GM18498 (cell line): ENCODE results near the gene NQO2.
A peak's percentile ranks its signal among the peaks of the same experiment; 100 is the strongest.
"Not testable (repeated sequence)": the region's sequence is repeated elsewhere in the genome, so short reads cannot be mapped to it uniquely, and the experiment has no call there.

ENCODE experiments used
- ATAC-seq: cut with Tn5 transposase; IDR thresholded peaks from one replicate; pipeline ENCODE4 v1.9.1; 2021; ENCODE audit warnings: mild to moderate bottlenecking, moderate library complexity; ENCODE audit not compliant: unreplicated experiment

The NQO2 gene

GRCh38 chr6:3036861-3037637 is 37.4 kb downstream of the NQO2 start:
- no peak for ATAC-seq

GRCh38 chr6:3037638-3038365 is 38.1 kb downstream of the NQO2 start:
- no peak for ATAC-seq

GRCh38 chr6:3039384-3039783 is 39.7 kb downstream of the NQO2 start:
- ATAC-seq = no peak

DNA sequence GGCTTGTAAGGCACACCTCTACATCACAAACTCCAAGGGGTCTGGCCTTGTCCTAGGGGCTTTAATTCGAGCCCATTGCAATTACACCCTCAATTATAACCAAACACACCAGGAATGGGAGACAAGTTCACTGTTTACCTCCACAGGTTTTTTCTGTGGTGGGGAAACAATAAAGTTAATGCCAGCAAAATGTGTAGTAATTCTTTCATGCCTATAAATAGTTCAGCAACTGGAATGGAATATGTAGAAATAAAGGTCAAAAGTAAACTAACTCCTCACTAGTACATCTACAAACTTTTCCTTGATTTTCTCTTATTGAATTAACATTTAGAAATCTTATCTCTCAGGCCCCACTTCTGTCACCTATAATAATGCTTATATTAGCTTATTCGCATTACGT is 41.5 kb downstream of the NQO2 start:
- ATAC-seq = no peak

GRCh38 chr6:3041606-3042005 is 41.9 kb downstream of the NQO2 start:
- no peak for ATAC-seq

GRCh38 chr6:3045369-3045768 is 45.7 kb downstream of the NQO2 start:
- no peak for ATAC-seq

DNA sequence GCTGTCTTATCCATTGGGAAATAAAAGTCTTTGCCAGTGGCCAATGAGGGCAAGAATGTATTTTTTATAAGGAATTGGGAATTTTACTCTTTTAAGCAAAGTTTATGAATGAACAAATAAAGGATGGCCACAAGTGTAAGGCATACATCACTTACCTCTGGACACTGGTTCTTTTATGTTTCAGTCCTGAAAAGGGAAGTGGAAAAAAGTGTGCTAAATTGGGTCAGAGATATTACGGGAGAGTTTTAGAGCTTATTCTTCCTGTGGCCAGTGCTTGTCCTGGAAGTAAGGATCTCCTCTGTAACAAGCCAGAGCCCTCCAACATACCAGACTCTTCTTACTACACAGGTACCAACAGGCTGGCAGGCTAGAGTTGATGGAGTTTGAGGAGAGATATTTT is 46.1 kb downstream of the NQO2 start:
- no peak for ATAC-seq

DNA sequence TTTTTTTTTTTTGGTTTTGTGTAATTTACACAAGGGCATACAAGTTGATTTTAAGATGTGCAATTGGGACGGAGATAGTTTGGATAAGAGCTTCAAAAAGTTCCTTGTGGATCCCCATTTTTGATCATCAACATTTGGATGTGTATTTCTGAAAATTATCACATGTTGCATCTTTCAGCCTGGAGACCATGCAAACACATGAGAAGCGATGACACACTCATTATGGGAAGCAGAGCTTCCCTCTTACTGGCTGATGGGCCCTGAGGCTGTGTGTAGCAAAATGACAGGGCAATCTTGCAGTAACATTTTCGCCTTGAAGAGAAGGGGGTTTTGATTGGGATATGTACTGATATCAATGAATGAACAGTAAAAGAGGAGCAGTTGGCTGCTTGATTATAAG is 46.6 kb downstream of the NQO2 start:
- no peak for ATAC-seq

DNA sequence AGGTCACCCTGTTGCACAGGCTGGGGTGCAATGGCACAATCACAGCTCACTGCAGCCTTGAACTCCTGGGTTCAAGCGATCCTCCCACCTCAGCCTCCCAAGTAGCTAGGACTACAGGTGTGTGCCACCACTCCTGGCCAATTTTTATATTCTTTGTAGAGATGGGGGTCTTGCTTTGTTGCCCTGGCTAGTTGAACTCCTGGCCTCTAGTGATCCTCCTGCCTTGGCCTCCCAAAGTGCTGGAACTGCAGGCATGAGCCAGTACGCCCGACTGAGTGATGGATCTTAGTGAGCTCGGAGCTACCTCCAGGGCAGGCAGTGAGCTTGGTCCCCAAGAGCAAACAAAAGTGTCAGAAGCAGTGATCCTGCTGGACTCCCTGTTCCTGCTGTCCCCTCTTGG is 48.3 kb downstream of the NQO2 start:
- not testable (repeated sequence) for ATAC-seq

DNA sequence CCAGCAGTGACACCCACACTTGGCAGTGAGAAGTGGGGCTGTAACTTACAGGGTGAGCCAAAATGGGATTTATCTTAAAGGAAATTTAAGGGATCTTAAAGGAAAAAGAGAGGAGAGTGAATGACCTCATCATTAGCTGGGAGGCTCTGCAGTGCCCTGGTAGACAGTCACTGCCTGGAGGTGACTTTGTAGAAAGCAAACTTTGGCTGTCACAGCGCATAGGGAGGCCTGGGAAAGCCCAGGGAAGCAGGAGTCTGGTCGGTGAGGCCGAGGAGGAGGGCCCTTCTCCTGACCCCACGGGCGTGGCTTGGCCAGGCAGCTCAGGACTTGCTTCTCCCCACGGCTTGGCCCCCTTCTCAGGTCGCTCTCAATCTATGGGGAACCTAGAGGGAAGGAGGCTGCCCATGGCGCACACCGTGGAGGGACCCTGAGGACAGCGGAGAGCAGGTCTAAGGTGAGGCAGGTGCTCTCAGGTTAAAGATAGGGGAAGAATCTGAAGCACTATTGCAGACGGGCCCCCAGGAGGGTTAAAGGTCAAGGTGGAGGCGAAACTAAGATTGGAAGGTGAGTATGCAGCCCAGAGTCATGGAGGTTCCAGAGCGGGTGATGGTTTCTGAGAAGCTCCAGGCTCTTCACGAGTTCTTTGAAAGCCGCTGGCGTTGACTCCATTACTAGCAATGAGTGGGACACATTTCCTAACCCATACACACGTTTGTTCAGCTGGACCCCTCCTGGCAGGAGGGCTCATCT is 53.0 kb downstream of the NQO2 start:
- no peak for ATAC-seq

GRCh38 chr6:3053231-3053508 is 53.5 kb downstream of the NQO2 start:
- no peak for ATAC-seq

- not testable (repeated sequence) for ATAC-seq
These were observed 54.8 kb downstream of the NQO2 start for GRCh38 chr6:3054229-3055157.

DNA sequence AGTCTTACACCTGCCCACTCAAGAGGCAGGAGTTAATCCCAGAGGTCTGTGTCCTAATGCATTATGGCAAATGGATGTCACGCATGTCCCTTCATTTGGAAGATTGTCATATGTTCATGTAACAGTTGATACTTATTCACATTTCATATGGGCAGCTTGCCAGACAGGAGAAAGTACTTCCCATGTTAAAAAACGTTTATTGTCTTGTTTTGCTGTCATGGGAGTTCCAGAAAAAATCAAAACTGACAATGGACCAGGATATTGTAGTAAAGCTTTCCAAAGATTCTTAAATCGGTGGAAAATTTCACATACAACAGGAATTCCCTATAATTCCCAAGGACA is 55.4 kb downstream of the NQO2 start:
- not testable (repeated sequence) for ATAC-seq

DNA sequence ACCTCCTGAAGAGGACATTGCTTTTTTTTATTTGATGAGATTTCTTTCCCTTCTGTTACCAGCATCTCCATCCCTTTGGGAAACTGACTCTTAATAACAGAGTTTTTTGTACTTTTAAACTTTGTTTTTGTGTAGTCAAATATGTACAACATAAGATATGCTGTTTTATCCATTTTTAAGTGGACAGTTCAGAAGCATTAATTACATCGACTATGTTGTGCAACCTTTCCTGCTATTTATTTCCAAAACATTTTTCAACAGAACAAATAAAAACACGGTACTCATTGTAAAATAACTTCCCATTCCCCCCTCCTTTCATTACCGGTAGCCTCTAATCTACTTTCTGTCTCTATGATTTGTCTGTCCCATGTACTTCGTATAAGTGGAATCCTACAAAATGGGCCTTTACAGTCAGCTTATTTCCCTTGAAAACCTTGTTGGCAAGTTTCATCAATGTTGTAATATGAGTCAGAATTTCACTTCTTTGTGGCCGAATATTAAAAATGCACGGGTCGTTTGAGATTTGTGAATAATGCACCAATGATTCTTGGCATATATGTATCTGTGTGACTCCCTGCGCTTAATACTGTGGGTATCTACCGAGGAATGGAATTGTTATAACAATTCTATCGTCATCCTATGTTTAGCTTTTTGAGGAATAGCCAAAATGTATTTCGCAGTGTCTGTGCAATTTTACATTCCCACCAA is 57.5 kb downstream of the NQO2 start:
- ATAC-seq = no peak

- ATAC-seq = no peak
These were observed 59.3 kb downstream of the NQO2 start for GRCh38 chr6:3058957-3059356.

DNA sequence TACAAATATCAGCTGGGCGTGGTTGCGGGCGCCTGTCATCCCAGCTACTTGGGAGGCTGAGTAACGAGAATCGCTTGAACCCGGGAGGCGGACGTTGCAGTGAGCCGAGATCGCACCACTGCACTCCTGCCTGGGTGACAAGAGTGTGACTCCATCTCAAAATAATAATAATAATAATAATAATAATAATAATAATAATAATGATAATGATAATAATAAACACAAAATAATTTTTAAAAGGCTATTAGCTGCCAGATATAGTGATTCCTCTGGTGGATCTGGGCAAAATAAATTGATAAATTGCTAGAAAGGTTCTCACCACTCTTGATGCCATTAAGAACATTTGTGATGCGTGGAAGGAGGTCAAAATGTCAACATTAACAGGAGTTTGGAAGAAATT is 60.4 kb downstream of the NQO2 start:
- ATAC-seq = not testable (repeated sequence)

- no peak for ATAC-seq
These were observed 61.8 kb downstream of the NQO2 start for GRCh38 chr6:3061501-3061941.

GRCh38 chr6:3063340-3063732 is 63.6 kb downstream of the NQO2 start:
- ATAC-seq = not testable (repeated sequence)

- peak; percentile 74 for ATAC-seq
These were observed 64.3 kb downstream of the NQO2 start for GRCh38 chr6:3063733-3064700.
